SK-N-SH (cell line): ENCODE data around the gene C7orf33. TPM values are rescaled to one million over a fixed set of nuclear protein-coding genes. Genes with fewer than 3 reads are reported as not detected.

Source experiments
- CTCF ChIA-PET: fragments of 300-600, 350-600 bp; formaldehyde crosslinking; extraction: SDS; loops from one replicate; lab custom pipeline; 2021; lab: Yijun Ruan, JAX
- POLR2A ChIA-PET: fragments of 350-600 bp; sonication (Branson Sonifier 250); formaldehyde crosslinking; extraction: SDS; loops from one replicate; lab custom pipeline; 2020; ENCODE audit warnings: antibody characterized with exemption, inconsistent platforms; lab: Yijun Ruan, JAX
- DNase-seq: peaks from one replicate; pipeline ENCODE4 v3.0.0; 2012
- H2AFZ ChIP-seq: fragments of 200-600 bp; sonication (generic); 2 replicates; pipeline ENCODE4 v1.8.1; 2016; ENCODE audit warnings: antibody characterized with exemption, mild to moderate bottlenecking, low read depth
- H3F3A ChIP-seq: fragments of 200-600 bp; sonication (generic); replicated peaks from 2 replicates; pipeline ENCODE3; 2016; ENCODE audit warnings: antibody characterized with exemption, mild to moderate bottlenecking; ENCODE audit not compliant: insufficient read depth
- H3K27ac ChIP-seq, 2 experiments: fragments of 200-500 bp in 1 of 2; fragments of 200-600 bp in 1 of 2; sonication (Bioruptor generic) in 1 of 2; sonication (generic), shearing (Covaris generic) in 1 of 2; 2 replicates each; pipeline versions ENCODE4 v1.5.1 to v1.6.1; 2014 to 2016; ENCODE audit warnings: low read depth in 2 of 2, inconsistent platforms in 1 of 2, low read length in 1 of 2, mild to moderate bottlenecking in 1 of 2, mixed read lengths in 1 of 2
- H3K27me3 ChIP-seq: fragments of 200-600 bp; sonication (generic), shearing (Covaris generic); 2 replicates; pipeline ENCODE4 v1.6.1; 2016; ENCODE audit warnings: mixed run types; ENCODE audit not compliant: insufficient read depth
- H3K36me3 ChIP-seq, 2 experiments: fragments of 200-500 bp in 1 of 2; fragments of 200-600 bp in 1 of 2; sonication (Bioruptor generic) in 1 of 2; sonication (generic) in 1 of 2; replicated peaks in 1 of 2; 2 replicates each; pipeline versions ENCODE3 to v1.5.1; 2014 to 2016; ENCODE audit warnings: low read length in 1 of 2, mild to moderate bottlenecking in 1 of 2; ENCODE audit not compliant: insufficient read depth in 2 of 2, control insufficient read depth in 1 of 2
- H3K4me1 ChIP-seq, 2 experiments: fragments of 200-500 bp in 1 of 2; fragments of 200-600 bp in 1 of 2; sonication (Bioruptor generic) in 1 of 2; sonication (generic), shearing (Covaris generic) in 1 of 2; 2 replicates each; pipeline versions ENCODE4 v1.5.1 to v1.6.1; 2014 to 2016; ENCODE audit warnings: low read depth in 1 of 2, low read length in 1 of 2, mixed run types in 1 of 2; ENCODE audit not compliant: insufficient read depth in 2 of 2, control insufficient read depth in 1 of 2
- H3K4me2 ChIP-seq: fragments of 200-600 bp; sonication (generic), shearing (Covaris generic); 2 replicates; pipeline ENCODE4 v1.6.1; 2017; ENCODE audit warnings: mixed run types
- H3K4me3 ChIP-seq, 2 experiments: fragments of 200-500 bp in 1 of 2; fragments of 200-600 bp in 1 of 2; sonication (Bioruptor generic) in 1 of 2; sonication (generic), shearing (Covaris generic) in 1 of 2; 2 replicates each; pipeline versions ENCODE4 v1.5.1 to v1.8.1; 2014 to 2016; ENCODE audit warnings: low read depth in 2 of 2, inconsistent platforms in 1 of 2, low read length in 1 of 2, mild to moderate bottlenecking in 1 of 2, mixed read lengths in 1 of 2, moderate library complexity in 1 of 2
- H3K79me2 ChIP-seq: fragments of 200-600 bp; sonication (generic); 2 replicates; pipeline ENCODE4 v1.8.1; 2017; ENCODE audit warnings: mild to moderate bottlenecking; ENCODE audit not compliant: insufficient read depth
- H3K9ac ChIP-seq: fragments of 200-600 bp; sonication (generic); 2 replicates; pipeline ENCODE4 v1.6.1; 2017; ENCODE audit warnings: mixed run types
- H3K9me2 ChIP-seq: fragments of 200-600 bp; sonication (generic); 2 replicates; pipeline ENCODE4 v1.6.1; 2017; ENCODE audit warnings: mixed run types
- H3K9me3 ChIP-seq: fragments of 200-600 bp; sonication (generic); 2 replicates; pipeline ENCODE4 v1.6.1; 2017; ENCODE audit warnings: mixed run types, mild to moderate bottlenecking, moderate library complexity
- H4K20me1 ChIP-seq: fragments of 200-600 bp; sonication (generic); 2 replicates; pipeline ENCODE4 v1.6.1; 2017; ENCODE audit warnings: mild to moderate bottlenecking, mixed run types; ENCODE audit not compliant: insufficient read depth
- CHD2 ChIP-seq: fragments of 150-350 bp; IDR thresholded peaks from 2 replicates; pipeline ENCODE4 v1.6.1; 2018; ENCODE audit warnings: low read length; ENCODE audit not compliant: partially characterized antibody
- CTCF ChIP-seq: fragments of 200-600 bp; sonication (generic); IDR thresholded peaks from 2 replicates; pipeline ENCODE4 v1.6.1; 2017; ENCODE audit warnings: antibody characterized with exemption, mild to moderate bottlenecking, moderate library complexity
- ELF1 ChIP-seq: IDR thresholded peaks from 2 replicates; pipeline ENCODE4 v1.4.0; 2012
- EP300 ChIP-seq, 2 experiments: IDR thresholded peaks; 2 replicates each; pipeline versions ENCODE4 v1.4.0 to v1.6.1; 2012; ENCODE audit warnings: borderline replicate concordance in 1 of 2, low read depth in 1 of 2, low read length in 1 of 2
- EZH2phosphoT487 ChIP-seq: fragments of 200-600 bp; sonication (generic); IDR thresholded peaks from 2 replicates; pipeline ENCODE4 v1.6.1; 2017; ENCODE audit warnings: low read depth, mixed run types, mild to moderate bottlenecking, antibody characterized with exemption, moderate library complexity, borderline replicate concordance
- FOSL2 ChIP-seq: IDR thresholded peaks from 2 replicates; pipeline ENCODE4 v1.4.0; 2012; ENCODE audit warnings: low read depth, mild to moderate bottlenecking, moderate library complexity, borderline replicate concordance
- FOXJ3 ChIP-seq: sonication (generic); formaldehyde crosslinking; IDR thresholded peaks from 2 replicates; pipeline ENCODE4 v1.5.1; 2020; ENCODE audit warnings: mild to moderate bottlenecking, missing genetic modification reagents
- FOXM1 ChIP-seq: IDR thresholded peaks from 2 replicates; pipeline ENCODE4 v1.4.0; 2012; ENCODE audit warnings: low read depth, mild to moderate bottlenecking
- GABPA ChIP-seq: IDR thresholded peaks from 2 replicates; pipeline ENCODE4 v1.4.0; 2012; ENCODE audit warnings: low read depth, mild to moderate bottlenecking
- GATA2 ChIP-seq: sonication (generic); formaldehyde crosslinking; IDR thresholded peaks from 2 replicates; pipeline ENCODE4 v1.5.0; 2020; ENCODE audit warnings: mild to moderate bottlenecking, missing genetic modification reagents
- IRF3 ChIP-seq: fragments of 150-350 bp; IDR thresholded peaks from 2 replicates; pipeline ENCODE4 v1.6.1; 2016; ENCODE audit warnings: mild to moderate bottlenecking, low read depth, low read length
- JUND ChIP-seq: IDR thresholded peaks from 2 replicates; pipeline ENCODE4 v1.4.0; 2012
- MAX ChIP-seq: IDR thresholded peaks from 2 replicates; pipeline ENCODE4 v1.4.0; 2012; ENCODE audit warnings: low read depth
- NFIC ChIP-seq: IDR thresholded peaks from 2 replicates; pipeline ENCODE4 v1.4.0; 2012; ENCODE audit warnings: borderline replicate concordance
- NRF1 ChIP-seq: IDR thresholded peaks from 2 replicates; pipeline ENCODE4 v1.6.1; 2012; ENCODE audit warnings: low read depth, mild to moderate bottlenecking, low read length
- PBX3 ChIP-seq: IDR thresholded peaks from 2 replicates; pipeline ENCODE4; 2012
- POLR2AphosphoS5 ChIP-seq: IDR thresholded peaks from 2 replicates; pipeline ENCODE4 v1.6.1; 2012; ENCODE audit warnings: low read depth, low read length
- RAD21 ChIP-seq: IDR thresholded peaks from 2 replicates; pipeline ENCODE4 v1.6.1; 2012; ENCODE audit warnings: mild to moderate bottlenecking, low read length
- REST ChIP-seq: IDR thresholded peaks from 2 replicates; pipeline ENCODE4 v1.6.1; 2012; ENCODE audit warnings: mild to moderate bottlenecking, low read depth, low read length, moderate library complexity
- RFX5 ChIP-seq: IDR thresholded peaks from 2 replicates; pipeline ENCODE4 v1.6.1; 2012; ENCODE audit warnings: mild to moderate bottlenecking, improper control_type of control experiment, low read length
- RXRA ChIP-seq: IDR thresholded peaks from 2 replicates; pipeline ENCODE4 v1.4.0; 2012; ENCODE audit warnings: low read depth, mild to moderate bottlenecking, borderline replicate concordance
- TAF1 ChIP-seq: IDR thresholded peaks from 2 replicates; pipeline ENCODE4 v1.6.1; 2012; ENCODE audit warnings: low read depth, mild to moderate bottlenecking, low read length, moderate library complexity, borderline replicate concordance
- TCF12 ChIP-seq: IDR thresholded peaks from 2 replicates; pipeline ENCODE4 v1.4.0; 2012
- TEAD4 ChIP-seq: IDR thresholded peaks from 2 replicates; pipeline ENCODE4 v1.4.0; 2012; ENCODE audit warnings: mild to moderate bottlenecking, borderline replicate concordance; ENCODE audit not compliant: insufficient read depth
- YY1 ChIP-seq: IDR thresholded peaks from 2 replicates; pipeline ENCODE4 v1.4.0; 2012; ENCODE audit warnings: low read depth, mild to moderate bottlenecking
- WGBS: methylation state at CpG from one replicate; pipeline ENCODE4 v1.1.6; 2017; ENCODE audit warnings: low lambda C conversion rate; 5-methylcytosine and 5-hydroxymethylcytosine counted together
- polyA plus RNA-seq, 3 experiments: library from polyadenylated mRNA; depleted of rRNA; stranded (reverse); fragments of >200 nt; gene quantifications; 2 replicates each; pipeline ENCODE4 v1.2.3, GENCODE V29; 2012

The C7orf33 gene
- polyA plus RNA-seq, 1 of the 3 experiments (the other 2 are of a cell fraction): not detected

DNA sequence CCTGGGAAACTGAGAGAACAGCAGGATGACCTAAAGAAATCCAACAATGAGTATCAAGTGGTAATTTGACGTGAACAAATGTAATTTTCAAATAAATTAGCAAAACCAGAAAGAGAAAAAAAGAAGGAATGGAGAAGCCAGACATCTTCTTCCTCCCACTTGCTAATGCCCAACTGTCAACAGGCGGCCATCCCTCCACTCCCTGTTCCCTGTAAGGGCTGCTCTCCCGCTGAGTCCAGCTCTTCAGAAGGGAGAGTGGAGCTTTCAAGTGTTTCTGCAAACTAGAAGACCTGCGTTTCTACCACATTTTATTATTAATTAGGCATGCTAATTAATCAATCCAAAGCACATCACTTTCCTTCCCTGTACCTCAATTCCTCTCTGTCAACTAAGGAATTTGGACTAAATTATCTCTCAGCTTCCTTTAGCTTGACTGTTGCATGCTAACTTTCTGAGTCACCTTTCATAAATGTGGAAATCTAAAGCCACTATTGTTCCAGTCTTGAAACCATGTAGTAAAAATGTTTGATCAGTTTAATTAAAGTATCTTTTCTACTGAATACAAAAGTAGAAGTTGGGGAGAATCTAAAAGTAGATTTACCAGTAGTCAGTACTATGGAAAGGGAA is 59.8 kb downstream of the C7orf33 start:
- no peaks in the 10 kb centered on the region for H3K9me3 ChIP-seq
- H3F3A ChIP-seq: peaks cover 17% of the 10 kb centered on the region
- H3K9ac ChIP-seq: no peak overlapping the region
- DNase-seq: no peak
- POLR2A ChIA-PET: no interaction called here
- H3K4me2 ChIP-seq: peak overlapping the region; percentile 17
- H3K36me3 ChIP-seq: no peaks in the 10 kb centered on the region
- H3K9me2 ChIP-seq: no peaks in the 10 kb centered on the region
- TF ChIP-seq JUND (peak; percentile 92), RFX5 (no peak), GABPA (no peak), FOXJ3 (CRISPR knock-in tag) (no peak), RAD21 (no peak), ELF1 (no peak), NRF1 (no peak), CHD2 (no peak), TAF1 (no peak), IRF3 (no peak), RXRA (peak; percentile 30; the same call in 1 of the 2 replicates), FOSL2 (peak; percentile 92), PBX3 (peak; percentile 91), NFIC (no peak; the same call in 1 of the 2 replicates), REST (no peak), TEAD4 (0 out of 2 replicates have a peak, but pooled peaks have one; percentile 69), GATA2 (CRISPR knock-in tag) (no peak), POLR2AphosphoS5 (0 out of 2 replicates have a peak, but pooled peaks have one; percentile 13), TCF12 (peak; percentile 72), MAX (peak; percentile 34; the same call in 1 of the 2 replicates), FOXM1 (no peak), YY1 (no peak), CTCF (no peak), EP300 (IDR thresholded peaks at IDR 0.05; ENCODE audit: borderline replicate concordance in 1 of 2, low read depth in 1 of 2, low read length in 1 of 2) (peak in 1 of 2 experiments; percentile 68; a peak in 1 of 4 replicates), EZH2phosphoT487 (no peak)
- no peak overlapping the region for H3K4me3 ChIP-seq
- CTCF ChIA-PET: no interaction called here
- WGBS: 63% methylated on average over 4 of the region's 4 CpGs
- H3K27ac ChIP-seq: peak overlapping the region in 1 of 2 experiments; percentile 58; a peak in 2 of 4 replicates
- 0 out of 4 replicates have a peak, but pooled peaks cover 0 to 4% of the 10 kb centered on the region in 2 experiments for H3K4me1 ChIP-seq
- H4K20me1 ChIP-seq: no peaks in the 10 kb centered on the region
- no peaks in the 10 kb centered on the region for H3K27me3 ChIP-seq
- H2AFZ ChIP-seq: peak overlapping the region; percentile 10; the same call in 1 of the 2 replicates
- H3K79me2 ChIP-seq: no peaks in the 10 kb centered on the region
